ENCODE results near the gene CYTH2. TPM values are rescaled to one million over a fixed set of nuclear protein-coding genes. Genes with fewer than 3 reads are reported as not detected.

The CYTH2 gene
- total and polyA plus RNA-seq, 11 donors, result 12.3 to 55.3 (median 31.0) TPM

DNA sequence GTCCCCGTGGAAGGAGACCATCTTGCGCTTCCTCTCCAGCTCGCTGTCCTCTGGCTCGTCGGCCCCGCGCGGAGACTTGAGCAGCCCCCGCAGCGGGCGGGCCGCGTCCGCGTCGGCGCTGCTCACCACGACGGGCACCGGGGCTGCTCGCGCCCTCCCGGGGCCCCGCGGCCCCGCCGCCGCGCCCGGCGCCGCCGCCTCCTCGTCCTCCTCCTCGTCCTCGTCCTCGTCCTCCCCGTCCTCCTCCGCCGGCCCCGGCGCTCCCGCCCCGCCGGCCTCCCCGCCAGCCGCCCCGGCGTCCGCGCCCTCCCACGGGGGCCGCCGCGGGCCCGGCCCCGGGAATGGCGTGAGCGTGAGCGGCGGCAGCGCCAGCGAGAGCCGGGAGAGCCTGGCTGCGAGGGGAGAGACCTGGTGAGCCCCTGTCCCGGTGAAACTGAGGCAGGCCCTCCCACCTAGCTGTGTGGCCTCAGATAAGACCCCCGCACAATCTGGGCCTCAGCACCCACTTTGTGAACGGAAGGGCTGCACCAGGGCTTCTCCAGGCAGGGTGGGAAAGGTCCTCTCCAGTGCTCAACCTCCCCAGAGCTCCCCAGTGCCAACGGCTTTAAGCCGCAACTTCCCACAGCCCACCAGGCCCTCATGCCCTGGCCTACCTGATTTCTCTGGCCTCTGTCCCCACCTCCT lies 24.7 kb downstream of the CYTH2 start:
- DNase-seq, result no peak
- 4 to 44% (median 6%) methylated on average over 4 to 70 of the region's 70 CpGs for WGBS, 4 donors
- Histone ChIP-seq H3K4me3 (peak overlapping the region; percentile 23 to 78 (median 61)), H3K27ac (peak overlapping the region in 10 of 12 donors; percentile 29 to 77 (median 65)), H3K27me3 (peaks cover 0 to 38% (median 5%) of the 10 kb centered on the region in 9 donors), H3K4me1 (peaks cover 0 to 43% (median 9%) of the 10 kb centered on the region in 12 donors), H3K36me3 (no peaks in the 10 kb centered on the region), H3K9me3 (no peaks in the 10 kb centered on the region)
- intact Hi-C loops (cut with DNase I), result loop anchor here in 7 of 10 donors (2.0 to 5.0 kb wide), 6 partner anchors 25 to 172 kb away; partner anchors contain the start of genes CYTH2 (in 1 of the 7), GRIN2D (in 1 of the 7) and KDELR1 (in 1 of the 7)
- peak in 1 of 4 donors; percentile 5 for ATAC-seq
- TF ChIP-seq, protein P1, sequence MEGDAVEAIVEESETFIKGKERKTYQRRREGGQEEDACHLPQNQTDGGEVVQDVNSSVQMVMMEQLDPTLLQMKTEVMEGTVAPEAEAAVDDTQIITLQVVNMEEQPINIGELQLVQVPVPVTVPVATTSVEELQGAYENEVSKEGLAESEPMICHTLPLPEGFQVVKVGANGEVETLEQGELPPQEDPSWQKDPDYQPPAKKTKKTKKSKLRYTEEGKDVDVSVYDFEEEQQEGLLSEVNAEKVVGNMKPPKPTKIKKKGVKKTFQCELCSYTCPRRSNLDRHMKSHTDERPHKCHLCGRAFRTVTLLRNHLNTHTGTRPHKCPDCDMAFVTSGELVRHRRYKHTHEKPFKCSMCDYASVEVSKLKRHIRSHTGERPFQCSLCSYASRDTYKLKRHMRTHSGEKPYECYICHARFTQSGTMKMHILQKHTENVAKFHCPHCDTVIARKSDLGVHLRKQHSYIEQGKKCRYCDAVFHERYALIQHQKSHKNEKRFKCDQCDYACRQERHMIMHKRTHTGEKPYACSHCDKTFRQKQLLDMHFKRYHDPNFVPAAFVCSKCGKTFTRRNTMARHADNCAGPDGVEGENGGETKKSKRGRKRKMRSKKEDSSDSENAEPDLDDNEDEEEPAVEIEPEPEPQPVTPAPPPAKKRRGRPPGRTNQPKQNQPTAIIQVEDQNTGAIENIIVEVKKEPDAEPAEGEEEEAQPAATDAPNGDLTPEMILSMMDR (IDR thresholded peaks at IDR 0.05), result no peak

DNA sequence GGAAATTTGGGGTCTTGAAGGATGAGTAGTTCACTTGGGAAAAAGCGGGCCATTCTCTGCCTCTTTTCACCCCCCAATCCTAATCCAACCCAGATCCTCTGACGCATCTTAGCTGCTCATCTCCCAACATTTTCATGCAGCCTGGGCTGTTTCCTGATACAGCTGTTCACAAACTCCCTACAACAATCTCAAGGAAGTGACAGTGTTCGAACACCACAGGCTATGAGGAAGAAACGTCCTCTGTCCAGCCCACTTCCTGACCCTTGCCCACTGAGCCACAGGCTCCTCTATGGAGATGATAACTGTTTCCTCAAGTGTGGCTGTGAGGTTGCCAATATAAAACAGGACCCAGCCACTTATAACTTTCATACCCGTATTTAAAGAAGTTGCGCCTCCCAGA lies 26.2 kb downstream of the CYTH2 start:
- no peak overlapping the region for H3K27ac ChIP-seq
- TF ChIP-seq, protein P1 (IDR thresholded peaks at IDR 0.05), result no peak
- TF ChIP-seq POLR2A (IDR thresholded peaks at IDR 0.05), result no peak
- no peak overlapping the region for H3K4me3 ChIP-seq
- WGBS, 4 donors, result 58 to 67% (median 64%) methylated on average over 6 of the region's 6 CpGs
- ATAC-seq (no peak), DNase-seq (no peak)
- H3K9me3 ChIP-seq, result no peaks in the 10 kb centered on the region
- peaks cover 0 to 37% (median 9%) of the 10 kb centered on the region in 12 donors for H3K4me1 ChIP-seq
- intact Hi-C loops (cut with DNase I), result no loop called here
- peaks cover 2 to 48% (median 17%) of the 10 kb centered on the region in 9 donors for H3K27me3 ChIP-seq
- no peaks in the 10 kb centered on the region for H3K36me3 ChIP-seq

DNA sequence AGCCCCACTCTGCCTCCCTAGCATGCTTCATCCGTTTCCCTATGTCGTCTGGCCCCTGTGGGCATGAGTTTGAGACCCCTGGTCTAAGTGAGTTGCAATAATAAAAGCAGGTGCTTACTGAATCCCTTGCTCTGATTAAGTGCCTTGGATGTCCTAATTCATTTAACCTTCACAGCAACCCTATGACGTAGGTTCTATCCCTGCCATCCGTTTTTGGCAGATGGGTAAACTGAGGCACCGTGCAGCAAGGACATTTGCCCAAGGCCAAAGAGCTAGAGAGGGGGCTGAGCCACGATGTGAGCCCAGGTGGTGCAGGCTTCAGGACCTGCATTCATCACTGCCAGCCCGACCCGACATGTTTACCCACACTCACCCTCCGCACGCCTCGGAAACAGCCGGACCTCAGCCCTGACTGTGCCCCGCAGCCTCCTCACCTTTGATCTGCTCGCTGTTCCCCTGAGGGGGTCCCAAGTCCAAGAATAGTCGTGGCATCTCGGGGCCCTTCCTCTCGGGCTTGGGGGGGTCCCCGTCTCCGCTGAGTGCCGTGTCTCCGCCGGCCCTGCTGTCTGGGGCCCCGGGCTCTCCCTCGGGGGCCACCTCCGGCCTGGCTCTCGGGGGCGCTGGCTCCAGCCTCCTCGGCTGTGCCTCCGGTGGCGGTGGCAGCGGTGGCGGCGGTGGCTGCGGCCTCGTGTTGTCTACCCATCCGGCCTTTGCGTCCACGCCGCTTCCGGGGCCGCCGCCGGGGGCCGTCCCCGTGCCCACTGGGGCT lies 28.0 kb downstream of the CYTH2 start:
- H3K36me3 ChIP-seq, result no peaks in the 10 kb centered on the region
- peaks cover 13 to 51% (median 31%) of the 10 kb centered on the region in 9 donors for H3K27me3 ChIP-seq
- DNase-seq, result no peak
- TF ChIP-seq, protein P1 (IDR thresholded peaks at IDR 0.05), result no peak
- TF ChIP-seq POLR2A (IDR thresholded peaks at IDR 0.05), result no peak
- intact Hi-C loops (cut with DNase I), result no loop called here
- no peak overlapping the region for H3K27ac ChIP-seq
- peaks cover 0 to 34% (median 10%) of the 10 kb centered on the region in 12 donors for H3K4me1 ChIP-seq
- H3K4me3 ChIP-seq, result peak overlapping the region in 2 of 12 donors; percentile 23 to 29
- 70 to 83% (median 79%) methylated on average over 36 to 45 of the region's 45 CpGs for WGBS, 4 donors
- no peaks in the 10 kb centered on the region for H3K9me3 ChIP-seq
- ATAC-seq, result no peak
